ENCODE measurements around the gene TMEM259.

Gene TMEM259

DNA sequence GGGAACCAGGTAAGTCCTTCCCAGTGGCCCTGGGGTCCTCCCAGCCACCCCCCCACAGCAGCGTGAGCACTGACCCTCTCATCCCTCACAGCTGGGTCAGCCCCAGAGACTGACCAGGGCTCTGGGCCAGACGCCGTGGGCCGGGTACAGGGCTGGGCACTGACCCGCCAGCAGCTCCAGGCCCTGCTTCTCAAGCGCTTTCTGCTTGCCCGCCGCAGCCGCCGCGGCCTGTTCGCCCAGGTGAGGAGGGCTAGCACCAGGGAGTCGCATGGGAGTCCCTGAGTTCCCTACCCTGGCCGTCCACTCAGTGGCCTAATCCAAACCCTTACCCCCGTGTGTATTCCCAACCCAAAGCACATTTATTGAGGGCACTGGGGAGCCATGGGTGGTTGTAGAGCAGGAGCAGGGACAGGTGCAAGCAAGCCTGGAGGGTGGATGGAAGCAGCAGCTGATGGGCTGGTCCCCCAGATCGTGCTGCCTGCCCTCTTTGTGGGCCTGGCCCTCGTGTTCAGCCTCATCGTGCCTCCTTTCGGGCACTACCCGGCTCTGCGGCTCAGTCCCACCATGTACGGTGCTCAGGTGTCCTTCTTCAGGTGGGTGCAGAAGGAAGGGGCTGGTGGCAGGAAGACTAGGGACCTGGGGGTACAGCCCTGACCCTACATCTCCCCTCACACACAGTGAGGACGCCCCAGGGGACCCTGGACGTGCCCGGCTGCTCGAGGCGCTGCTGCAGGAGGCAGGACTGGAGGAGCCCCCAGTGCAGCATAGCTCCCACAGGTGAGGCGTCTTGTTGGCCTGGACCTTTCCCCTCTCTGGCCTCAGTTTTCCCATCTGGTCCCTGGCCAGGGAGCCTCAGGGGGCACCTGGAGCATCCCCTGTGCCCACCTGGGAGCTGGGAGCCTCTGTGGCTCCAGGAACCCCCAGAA lies 33.4 kb upstream of the TMEM259 start:
- TF ChIP-seq, protein P1, sequence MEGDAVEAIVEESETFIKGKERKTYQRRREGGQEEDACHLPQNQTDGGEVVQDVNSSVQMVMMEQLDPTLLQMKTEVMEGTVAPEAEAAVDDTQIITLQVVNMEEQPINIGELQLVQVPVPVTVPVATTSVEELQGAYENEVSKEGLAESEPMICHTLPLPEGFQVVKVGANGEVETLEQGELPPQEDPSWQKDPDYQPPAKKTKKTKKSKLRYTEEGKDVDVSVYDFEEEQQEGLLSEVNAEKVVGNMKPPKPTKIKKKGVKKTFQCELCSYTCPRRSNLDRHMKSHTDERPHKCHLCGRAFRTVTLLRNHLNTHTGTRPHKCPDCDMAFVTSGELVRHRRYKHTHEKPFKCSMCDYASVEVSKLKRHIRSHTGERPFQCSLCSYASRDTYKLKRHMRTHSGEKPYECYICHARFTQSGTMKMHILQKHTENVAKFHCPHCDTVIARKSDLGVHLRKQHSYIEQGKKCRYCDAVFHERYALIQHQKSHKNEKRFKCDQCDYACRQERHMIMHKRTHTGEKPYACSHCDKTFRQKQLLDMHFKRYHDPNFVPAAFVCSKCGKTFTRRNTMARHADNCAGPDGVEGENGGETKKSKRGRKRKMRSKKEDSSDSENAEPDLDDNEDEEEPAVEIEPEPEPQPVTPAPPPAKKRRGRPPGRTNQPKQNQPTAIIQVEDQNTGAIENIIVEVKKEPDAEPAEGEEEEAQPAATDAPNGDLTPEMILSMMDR (conservative IDR thresholded peaks at IDR 0.05; ENCODE audit: low read length): no peak
- H3K4me3 ChIP-seq (ENCODE audit: low read length): no peak overlapping the region

DNA sequence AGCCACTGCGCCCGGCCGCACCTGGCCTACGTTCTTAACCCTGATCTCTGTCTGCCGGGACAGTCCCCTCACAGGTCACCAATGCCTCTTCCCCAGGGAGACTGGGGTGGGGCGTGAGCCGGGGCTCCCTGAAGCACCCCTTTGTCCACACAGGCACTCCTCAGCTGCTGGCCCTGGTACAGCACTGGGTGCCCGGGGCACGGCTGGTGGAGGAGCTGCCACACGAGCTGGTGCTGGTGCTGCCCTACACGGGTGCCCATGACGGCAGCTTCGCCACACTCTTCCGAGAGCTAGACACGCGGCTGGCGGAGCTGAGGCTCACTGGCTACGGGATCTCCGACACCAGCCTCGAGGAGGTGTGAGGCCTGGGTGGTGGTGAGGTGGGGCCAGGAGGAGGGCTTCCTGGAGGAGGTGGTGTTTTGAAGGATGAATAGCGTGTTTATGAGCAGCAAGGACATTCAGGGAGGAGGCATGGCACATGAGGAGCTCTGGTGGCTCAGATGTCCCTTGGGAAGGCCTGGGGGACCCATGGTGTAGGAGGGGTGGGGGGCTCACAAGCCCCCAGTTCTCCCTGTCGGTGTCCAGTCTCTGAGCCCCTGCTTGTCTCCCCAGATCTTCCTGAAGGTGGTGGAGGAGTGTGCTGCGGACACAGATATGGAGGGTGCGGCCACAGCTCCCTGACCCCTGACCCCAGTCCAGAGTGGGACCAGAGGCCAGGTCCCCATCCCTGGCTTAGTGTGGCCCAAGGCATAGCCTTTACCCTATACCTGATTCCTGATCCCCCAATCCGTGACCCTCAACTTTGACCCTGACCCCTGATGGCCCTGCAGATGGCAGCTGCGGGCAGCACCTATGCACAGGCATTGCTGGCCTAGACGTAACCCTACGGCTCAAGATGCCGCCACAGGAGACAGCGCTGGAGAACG lies 32.5 kb upstream of the TMEM259 start:
- TF ChIP-seq, protein P1 (conservative IDR thresholded peaks at IDR 0.05; ENCODE audit: low read length): no peak
- DNase-seq (ENCODE audit: low read depth): no peak
- H3K4me3 ChIP-seq (ENCODE audit: low read length): no peak overlapping the region

More for the DNA sequence above, 33.4 kb upstream of the TMEM259 start:
- no peak for DNase-seq (ENCODE audit: low read depth)

DNA sequence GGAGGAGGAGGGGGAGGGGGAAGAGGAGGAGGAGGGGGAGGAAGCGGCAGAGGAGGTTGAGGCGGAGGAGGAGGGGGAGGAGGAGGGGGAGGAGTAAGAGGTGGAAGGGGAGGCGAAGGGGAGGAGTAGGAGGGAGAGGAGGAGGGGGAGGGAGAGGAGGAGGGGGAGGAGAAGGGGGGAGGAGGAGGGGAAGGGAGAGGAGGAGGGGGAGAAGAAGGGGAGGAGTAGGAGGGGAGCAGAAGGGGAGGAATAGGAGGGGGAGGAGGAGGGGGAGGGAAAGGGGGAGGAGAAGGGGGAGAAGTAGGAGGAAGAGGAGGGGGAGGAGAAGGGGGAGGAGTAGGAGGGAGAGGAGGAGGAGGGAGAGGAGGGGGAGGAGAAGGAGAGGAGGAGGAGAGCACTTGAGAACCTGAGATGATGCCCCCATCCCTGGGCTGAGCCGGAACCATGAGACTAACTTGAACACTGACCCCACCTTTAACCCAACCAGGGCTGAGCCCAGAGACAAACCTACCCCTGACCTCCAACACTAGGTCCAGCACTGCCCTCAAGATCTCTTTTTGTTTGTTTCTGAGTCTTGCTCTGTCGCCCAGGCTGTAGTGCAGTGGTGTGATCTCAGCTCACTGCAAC lies 31.5 kb upstream of the TMEM259 start:
- no peak overlapping the region for H3K4me3 ChIP-seq (ENCODE audit: low read length)
- TF ChIP-seq, protein P1 (conservative IDR thresholded peaks at IDR 0.05; ENCODE audit: low read length): no peak
- no peak for DNase-seq (ENCODE audit: low read depth)

- no peak for DNase-seq (ENCODE audit: low read depth)
- TF ChIP-seq, protein P1 (conservative IDR thresholded peaks at IDR 0.05; ENCODE audit: low read length): no peak
Observed at GRCh38 chr19:1051791-1052190, 30.9 kb upstream of the TMEM259 start.

DNA sequence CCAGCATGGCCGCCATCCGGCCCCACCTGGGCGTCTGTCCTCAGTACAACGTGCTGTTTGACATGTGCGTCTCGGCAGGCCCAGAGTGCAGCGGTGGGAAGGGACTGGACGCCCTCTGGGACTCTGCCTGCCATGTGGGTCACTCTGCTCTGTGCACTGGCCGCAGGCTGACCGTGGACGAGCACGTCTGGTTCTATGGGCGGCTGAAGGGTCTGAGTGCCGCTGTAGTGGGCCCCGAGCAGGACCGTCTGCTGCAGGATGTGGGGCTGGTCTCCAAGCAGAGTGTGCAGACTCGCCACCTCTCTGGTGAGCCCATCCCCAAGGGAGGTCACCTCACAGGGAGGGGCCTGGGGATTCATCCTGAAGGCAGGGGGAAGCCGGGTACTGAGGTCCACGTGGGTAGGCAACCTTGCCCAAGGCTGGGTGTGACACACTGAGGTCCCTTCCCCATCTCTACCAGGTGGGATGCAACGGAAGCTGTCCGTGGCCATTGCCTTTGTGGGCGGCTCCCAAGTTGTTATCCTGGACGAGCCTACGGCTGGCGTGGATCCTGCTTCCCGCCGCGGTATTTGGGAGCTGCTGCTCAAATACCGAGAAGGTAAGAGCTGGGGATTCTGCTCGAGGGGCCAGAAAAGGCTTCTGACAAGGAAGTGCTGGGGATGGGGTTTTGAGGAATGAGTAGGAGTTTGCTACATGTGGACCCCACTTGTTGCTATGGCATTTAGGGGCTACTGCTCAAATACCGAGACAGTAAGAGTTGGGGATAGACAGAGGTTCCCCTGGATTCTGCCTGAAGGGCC lies 30.3 kb upstream of the TMEM259 start:
- no peak overlapping the region for H3K4me3 ChIP-seq (ENCODE audit: low read length)
- DNase-seq (ENCODE audit: low read depth): no peak
- TF ChIP-seq, protein P1 (conservative IDR thresholded peaks at IDR 0.05; ENCODE audit: low read length): no peak

More at GRCh38 chr19:1051791-1052190, 30.9 kb upstream of the TMEM259 start:
- H3K4me3 ChIP-seq (ENCODE audit: low read length): no peak overlapping the region

DNA sequence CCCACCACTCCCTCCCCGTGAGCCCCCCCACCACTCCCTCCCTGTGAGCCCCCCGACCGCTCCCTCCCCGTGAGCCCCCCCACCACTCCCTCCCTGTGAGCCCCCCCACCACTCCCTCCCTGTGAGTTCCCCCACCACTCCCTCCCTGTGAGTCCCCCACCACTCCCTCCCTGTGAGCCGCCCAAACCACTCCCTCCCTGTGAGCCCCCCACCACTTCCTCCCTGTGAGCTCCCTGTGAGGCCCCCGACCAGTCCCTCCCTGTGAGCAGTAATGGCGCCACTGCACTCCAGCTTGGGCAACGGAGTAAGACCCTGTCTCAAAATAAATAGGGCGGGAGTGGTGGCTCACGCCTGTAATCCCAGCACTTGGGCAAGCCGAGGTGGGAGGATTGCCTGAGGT lies 28.9 kb upstream of the TMEM259 start:
- TF ChIP-seq, protein P1 (conservative IDR thresholded peaks at IDR 0.05; ENCODE audit: low read length): no peak
- H3K4me3 ChIP-seq (ENCODE audit: low read length): no peak overlapping the region
- no peak for DNase-seq (ENCODE audit: low read depth)

Data from AG10803 (cell line).